Stimulated activated naive CD4-positive, alpha-beta T cell (primary cell): ENCODE measurements around the gene NEDD9.

ENCODE experiments used
- DNase-seq, 6 experiments: peaks; one replicate each; lab custom pipeline; 2025; lab: John Stamatoyannopoulos, UW

NEDD9 gene

DNA sequence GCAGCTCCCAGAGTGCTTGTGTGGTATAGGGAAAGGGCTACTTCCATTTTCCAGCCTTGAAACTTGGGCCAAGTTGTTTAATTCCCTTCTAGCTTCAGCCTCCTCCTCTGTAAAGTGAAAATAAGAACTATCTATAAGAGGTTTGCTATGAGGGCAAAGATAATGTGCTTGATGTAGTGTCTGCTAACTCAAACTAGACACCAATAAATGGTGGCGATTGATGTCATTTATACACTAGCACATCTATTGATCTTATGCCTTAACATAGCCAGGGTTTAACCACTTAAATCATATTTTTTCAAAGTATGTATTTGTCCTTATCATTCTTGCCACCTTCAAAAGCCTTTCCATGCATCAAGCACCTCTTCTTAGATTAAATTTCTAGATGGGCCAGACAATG is 55.2 kb downstream of the NEDD9 start:
- no peak for DNase-seq

DNA sequence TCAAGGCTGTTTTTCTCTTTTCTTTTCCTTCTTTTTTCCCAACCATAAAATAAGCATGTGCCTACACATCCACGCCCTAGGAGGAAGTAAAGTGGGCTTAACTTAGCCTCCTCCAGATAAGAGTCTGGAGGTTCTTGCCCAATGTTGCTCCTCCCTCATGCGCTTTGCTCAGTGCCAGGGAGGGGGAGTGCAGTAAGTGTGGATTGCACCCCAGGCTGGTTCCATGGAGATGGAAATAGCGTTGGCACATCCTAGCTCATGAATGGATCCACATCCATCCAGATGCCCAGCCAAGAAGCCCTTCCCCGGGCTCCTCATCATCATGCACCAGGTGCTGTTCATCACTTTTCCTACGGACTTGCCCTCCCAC is 58.2 kb downstream of the NEDD9 start:
- no peak for DNase-seq

GRCh38 chr6:11172501-11173327 is 59.8 kb downstream of the NEDD9 start:
- peak; percentile 31 to 82 (median 65) for DNase-seq

DNA sequence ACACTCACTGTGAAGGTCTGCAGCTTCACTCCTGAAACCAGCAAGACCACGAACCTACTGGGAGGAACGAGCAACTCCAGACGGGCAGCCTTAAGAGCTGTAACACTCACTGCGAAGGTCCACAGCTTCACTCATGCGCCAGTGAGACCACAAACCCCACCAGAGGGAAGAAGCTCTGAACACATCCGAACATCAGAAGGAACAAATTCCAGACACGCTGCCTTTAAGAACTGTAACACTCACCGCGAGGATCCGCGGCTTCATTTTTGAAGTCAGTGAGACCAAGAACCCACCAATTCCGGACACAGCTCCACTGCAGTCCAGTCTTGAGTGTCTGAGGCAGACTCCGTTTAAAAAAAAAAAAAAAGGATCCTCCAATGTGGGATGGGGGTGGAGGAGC is 60.5 kb downstream of the NEDD9 start:
- DNase-seq, result no peak

DNA sequence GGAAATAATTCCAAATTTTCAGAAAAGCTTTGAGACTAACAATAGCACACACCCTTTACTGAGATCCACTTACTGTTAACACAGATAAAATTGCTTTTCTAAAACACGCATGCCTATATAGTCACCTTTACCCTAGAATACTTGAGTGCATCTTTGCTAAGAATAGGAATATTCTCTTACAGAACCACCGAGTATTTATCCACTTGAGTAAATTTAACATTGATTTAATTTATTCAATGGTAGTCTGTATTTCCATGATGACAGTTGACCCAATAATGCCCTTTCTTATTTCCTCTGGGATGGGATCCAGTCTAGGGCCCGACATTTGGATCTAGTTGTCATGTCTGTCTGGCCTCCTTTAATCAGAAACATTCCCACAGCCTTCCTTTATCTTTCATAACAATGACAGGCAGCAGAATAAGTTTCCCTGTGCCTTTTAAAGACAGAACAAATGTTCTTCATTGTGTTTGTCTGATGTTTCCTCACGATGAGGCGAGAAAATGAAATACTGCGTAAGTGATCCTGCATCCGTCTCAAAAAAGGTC is 64.3 kb downstream of the NEDD9 start:
- DNase-seq, result no peak

DNA sequence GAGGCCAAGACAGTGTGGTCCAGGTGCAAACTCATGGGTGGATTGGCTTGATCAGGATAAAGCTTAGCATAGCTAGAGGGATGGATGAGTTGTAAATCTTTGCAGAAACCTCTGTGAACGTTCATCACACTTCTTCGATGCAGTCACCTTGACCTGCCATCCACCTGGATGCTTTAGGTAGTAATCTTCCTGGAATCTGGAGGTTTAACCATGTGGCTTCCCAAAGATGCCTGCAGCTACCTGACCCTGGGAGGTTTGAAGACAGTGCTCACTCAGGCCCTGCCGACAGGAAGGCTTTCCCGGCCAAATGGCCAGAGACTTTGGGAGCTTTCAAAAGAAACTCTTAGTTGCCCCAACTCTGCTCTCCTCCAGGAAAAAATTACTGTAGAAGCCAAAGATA is 65.5 kb downstream of the NEDD9 start:
- DNase-seq, result no peak

GRCh38 chr6:11164717-11165646 is 67.5 kb downstream of the NEDD9 start:
- DNase-seq, result peak in 1 of 6 experiments; percentile 2

DNA sequence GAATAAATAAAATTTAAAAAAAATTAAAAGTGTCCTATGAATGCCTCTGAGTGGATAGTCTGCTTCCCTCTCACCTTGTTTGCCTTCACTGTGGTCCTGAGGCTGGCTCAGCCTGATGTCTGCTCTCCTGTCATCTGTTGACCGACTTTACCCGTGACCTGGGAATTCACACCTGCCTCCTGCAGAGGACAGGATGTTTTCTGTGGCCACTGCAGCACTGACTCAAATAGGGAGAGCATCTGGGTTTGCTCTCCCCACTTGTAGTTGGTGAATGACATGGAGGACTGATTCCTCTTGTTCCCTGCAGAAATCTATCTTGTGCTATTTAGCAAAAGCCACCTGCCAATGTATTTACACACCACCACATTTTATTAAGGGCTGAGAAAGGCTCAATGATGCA is 68.5 kb downstream of the NEDD9 start:
- no peak for DNase-seq

GRCh38 chr6:11162262-11162661 is 70.2 kb downstream of the NEDD9 start:
- DNase-seq, result no peak

DNA sequence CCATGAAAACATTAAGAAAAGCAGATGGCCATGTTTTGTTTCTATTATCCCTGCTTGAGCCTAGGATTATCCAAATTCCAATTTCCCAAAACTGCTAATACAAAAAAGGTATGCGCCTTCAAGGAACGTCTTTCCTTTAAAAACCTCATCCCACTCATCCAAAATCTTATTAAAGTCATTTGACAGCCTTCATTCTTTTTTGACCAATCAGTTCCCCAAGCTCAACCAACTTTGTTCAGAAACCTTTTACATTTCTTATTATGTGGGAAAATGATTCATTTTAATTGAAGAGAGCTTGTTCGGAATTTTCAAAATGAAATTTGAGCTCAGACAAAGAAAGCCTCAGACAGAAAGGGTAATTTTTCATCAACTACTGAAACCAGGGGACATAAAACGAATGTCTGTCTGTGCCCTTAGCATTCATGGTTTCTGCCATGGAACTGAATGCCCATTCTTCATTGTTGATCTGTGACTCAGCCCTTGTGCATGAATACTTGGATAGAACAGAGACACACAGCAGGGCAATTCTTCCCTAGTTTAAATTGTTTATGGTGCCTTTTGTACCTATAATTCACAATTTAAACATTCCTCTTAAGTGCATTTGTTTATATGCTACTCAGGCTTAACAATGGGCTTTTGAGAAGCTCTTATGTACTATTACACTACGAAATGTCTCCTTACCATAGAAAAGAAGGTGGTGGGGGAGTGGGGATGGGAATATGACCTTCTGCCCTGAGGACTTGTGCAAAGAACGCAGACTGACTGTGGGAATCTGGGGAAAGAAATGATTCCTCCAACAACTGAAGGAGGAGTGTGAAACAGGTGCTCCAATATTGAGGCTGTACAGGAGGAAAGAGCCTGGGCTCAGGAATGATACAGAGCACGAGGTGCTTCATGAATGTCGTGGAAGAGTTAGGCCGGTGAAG is 71.2 kb downstream of the NEDD9 start:
- no peak for DNase-seq

DNA sequence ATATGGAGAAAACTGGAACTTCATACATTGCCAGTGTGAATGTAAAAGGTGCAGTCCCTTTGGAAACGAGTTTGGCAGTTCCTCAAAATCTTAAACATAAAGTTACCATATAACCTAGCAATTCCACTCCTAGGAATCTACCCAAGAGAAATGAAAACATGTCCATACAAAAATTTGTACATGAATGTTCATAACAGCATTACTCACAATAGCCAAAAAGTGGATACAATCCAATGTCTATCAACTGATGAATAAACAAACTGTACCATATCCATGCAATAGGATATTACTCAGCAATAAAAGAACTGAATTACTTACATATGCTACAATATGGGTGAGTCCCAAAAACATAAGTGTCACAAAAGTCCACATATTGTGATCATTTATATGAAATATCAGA is 72.3 kb downstream of the NEDD9 start:
- no peak for DNase-seq

- DNase-seq, result no peak
These were observed 76.9 kb downstream of the NEDD9 start for GRCh38 chr6:11155589-11155988.

DNA sequence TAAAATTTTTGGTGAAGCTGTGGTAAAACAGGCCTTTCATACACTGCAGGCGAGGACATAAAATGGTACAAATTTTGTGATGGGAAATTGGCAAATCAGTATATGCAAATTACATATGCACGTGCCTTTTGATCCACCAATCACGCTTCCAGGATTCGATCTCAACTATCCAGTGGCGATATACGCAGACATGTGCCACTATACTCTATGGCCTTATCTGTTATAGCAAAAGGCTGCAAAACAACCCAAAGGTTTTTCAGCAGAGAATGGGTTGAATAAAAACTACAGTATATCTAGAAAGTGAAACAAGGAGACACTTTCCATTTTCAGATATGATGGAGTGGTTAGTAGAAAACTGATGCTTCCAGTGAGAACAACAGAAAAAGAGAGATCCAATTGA is 79.0 kb downstream of the NEDD9 start:
- no peak for DNase-seq

DNA sequence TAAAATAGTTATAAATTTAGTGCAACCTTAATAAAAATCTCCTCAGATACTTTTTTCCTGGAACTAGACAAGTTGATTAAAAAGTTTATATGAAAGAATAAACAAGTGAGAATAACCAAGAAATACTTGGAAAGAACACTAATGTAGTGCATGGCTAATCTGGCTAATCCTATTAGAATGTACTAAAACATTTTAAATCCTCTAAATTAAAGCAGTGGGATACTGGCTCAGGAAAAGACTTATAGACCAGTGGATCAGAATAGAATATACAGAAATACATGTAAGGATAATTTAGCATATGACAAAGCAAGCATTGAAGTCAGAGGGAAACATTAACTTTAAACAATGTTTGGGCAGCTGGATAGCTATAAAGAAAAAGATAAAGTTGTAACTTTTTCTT is 79.9 kb downstream of the NEDD9 start:
- DNase-seq, result no peak

GRCh38 chr6:11151488-11151887 is 81.0 kb downstream of the NEDD9 start:
- no peak for DNase-seq

DNA sequence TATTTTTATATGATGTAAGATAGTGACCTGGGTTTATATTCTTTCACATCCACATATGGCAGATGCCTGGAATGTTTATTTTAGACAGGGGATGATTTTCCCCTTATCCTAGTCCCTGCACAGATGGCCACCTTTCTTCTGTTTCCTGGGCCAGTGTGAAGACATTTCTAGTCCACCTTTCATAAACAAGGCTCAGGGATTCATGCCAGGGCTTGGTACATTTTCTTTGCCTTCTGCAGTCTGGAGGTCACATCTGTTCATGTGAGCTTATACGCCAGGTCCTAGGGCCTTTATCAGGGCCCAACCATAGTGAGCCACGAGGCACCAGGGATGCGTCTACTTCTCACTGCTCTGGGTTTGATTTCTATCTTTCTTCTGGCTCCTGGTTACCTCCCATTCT is 82.9 kb downstream of the NEDD9 start:
- no peak for DNase-seq

GRCh38 chr6:11146117-11146826 is 86.2 kb downstream of the NEDD9 start:
- no peak for DNase-seq

- DNase-seq, result peak; percentile 25 to 63 (median 42)
These were observed 88.0 kb downstream of the NEDD9 start for GRCh38 chr6:11144393-11144851.

GRCh38 chr6:11143394-11144371 is 88.8 kb downstream of the NEDD9 start:
- DNase-seq, result no peak
